IMR-90 (cell line): ENCODE measurements around the gene HYAL1. TPM values are rescaled to one million over a fixed set of nuclear protein-coding genes. Genes with fewer than 3 reads are reported as not detected.

Source experiments
- ATAC-seq: fragments of 200-7000 bp; cut with Tn5 transposase; 2 replicates; pipeline ENCODE4 v1.9.1; 2020; ENCODE audit warnings: low read depth, mild to moderate bottlenecking, moderate library complexity
- BruUV-seq: library from RNA; stranded (reverse); fragments of 400-500 nt; replicated peaks from 2 replicates; lab custom pipeline; 2021; lab: Mats Ljungman, UMichigan
- CTCF ChIA-PET: fragments of 300-600 bp; formaldehyde crosslinking; extraction: SDS; loops from one replicate; lab custom pipeline; 2021; ENCODE audit warnings: antibody characterized with exemption; lab: Yijun Ruan, JAX
- POLR2A ChIA-PET: fragments of 300-600 bp; sonication (Branson Sonifier 250); formaldehyde crosslinking; loops from one replicate; lab custom pipeline; 2022; ENCODE audit warnings: antibody characterized with exemption; ENCODE audit not compliant: unreplicated experiment; lab: Charles Lee
- DNase-seq: peaks from one replicate; pipeline ENCODE4 v3.0.0; 2013
- H2AFZ ChIP-seq: replicated peaks from 2 replicates; pipeline ENCODE3; 2013; ENCODE audit warnings: low read length, mild to moderate bottlenecking; ENCODE audit not compliant: poor library complexity
- H2AK5ac ChIP-seq: 2 replicates; pipeline ENCODE4 v1.6.1; 2013; ENCODE audit warnings: low read depth, low read length, inconsistent platforms
- H2AK9ac ChIP-seq: replicated peaks from 2 replicates; pipeline ENCODE3; 2013; ENCODE audit warnings: mild to moderate bottlenecking, low read depth, low read length, moderate library complexity; ENCODE audit not compliant: poor library complexity
- H2BK120ac ChIP-seq: 2 replicates; pipeline ENCODE4 v1.6.1; 2013; ENCODE audit warnings: low read depth, low read length, inconsistent platforms
- H2BK15ac ChIP-seq: 3 replicates; pipeline ENCODE4 v1.6.1; 2013; ENCODE audit warnings: low read depth, low read length, inconsistent platforms
- H2BK20ac ChIP-seq: 2 replicates; pipeline ENCODE4 v1.6.1; 2013; ENCODE audit warnings: low read depth, mild to moderate bottlenecking, inconsistent platforms, low read length, moderate library complexity
- H2BK5ac ChIP-seq: 2 replicates; pipeline ENCODE4 v1.6.1; 2013; ENCODE audit warnings: mild to moderate bottlenecking, low read depth, low read length, inconsistent platforms; ENCODE audit not compliant: poor library complexity, severe bottlenecking
- H3K14ac ChIP-seq: replicated peaks from 2 replicates; pipeline ENCODE4 v1.6.1; 2013; ENCODE audit warnings: low read depth, low read length, inconsistent platforms
- H3K18ac ChIP-seq: 2 replicates; pipeline ENCODE4 v1.6.1; 2013; ENCODE audit warnings: low read depth, low read length, control low read depth
- H3K23ac ChIP-seq: 2 replicates; pipeline ENCODE4 v1.6.1; 2013; ENCODE audit warnings: low read depth, low read length, inconsistent platforms
- H3K27ac ChIP-seq: 2 replicates; pipeline ENCODE4 v1.5.1; 2013; ENCODE audit warnings: mild to moderate bottlenecking, control low read depth, low read length; ENCODE audit not compliant: insufficient read depth
- H3K27me3 ChIP-seq: 2 replicates; pipeline ENCODE4 v1.6.1; 2013; ENCODE audit warnings: low read length; ENCODE audit not compliant: control insufficient read depth, insufficient read depth
- H3K36me3 ChIP-seq: 2 replicates; pipeline ENCODE4 v1.6.1; 2013; ENCODE audit warnings: low read length, mixed read lengths; ENCODE audit not compliant: control insufficient read depth, insufficient read depth
- H3K4ac ChIP-seq: 2 replicates; pipeline ENCODE4 v1.6.1; 2013; ENCODE audit warnings: low read depth, low read length, inconsistent platforms
- H3K4me1 ChIP-seq: 2 replicates; pipeline ENCODE4 v1.6.1; 2013; ENCODE audit warnings: low read length, mixed read lengths; ENCODE audit not compliant: control insufficient read depth, insufficient read depth
- H3K4me2 ChIP-seq: 2 replicates; pipeline ENCODE4 v1.6.1; 2013; ENCODE audit warnings: low read depth, mild to moderate bottlenecking, control low read depth, low read length, moderate library complexity
- H3K4me3 ChIP-seq: 2 replicates; pipeline ENCODE4 v1.5.1; 2013; ENCODE audit warnings: low read depth, mild to moderate bottlenecking, control low read depth, low read length, moderate library complexity; ENCODE audit not compliant: insufficient read depth
- H3K56ac ChIP-seq: 2 replicates; pipeline ENCODE4 v1.6.1; 2013; ENCODE audit warnings: low read length, inconsistent platforms; ENCODE audit not compliant: insufficient read depth; ENCODE audit errors: extremely low read depth
- H3K79me1 ChIP-seq, 2 experiments: 2 replicates each; pipeline ENCODE4 v1.6.1; 2013; ENCODE audit warnings: low read length in 2 of 2, inconsistent platforms in 1 of 2, low read depth in 1 of 2
- H3K9ac ChIP-seq: 2 replicates; pipeline ENCODE4 v1.6.1; 2013; ENCODE audit warnings: low read depth, low read length, control low read depth
- H3K9me1 ChIP-seq: 2 replicates; pipeline ENCODE4 v1.6.1; 2013; ENCODE audit warnings: low read length, inconsistent platforms; ENCODE audit not compliant: insufficient read depth
- H3K9me3 ChIP-seq: 2 replicates; pipeline ENCODE4 v1.6.1; 2013; ENCODE audit warnings: low read length; ENCODE audit not compliant: control insufficient read depth, insufficient read depth
- H4K20me1 ChIP-seq: 2 replicates; pipeline ENCODE4 v1.6.1; 2013; ENCODE audit warnings: low read length, inconsistent platforms; ENCODE audit not compliant: insufficient read depth
- H4K5ac ChIP-seq: 2 replicates; pipeline ENCODE4 v1.6.1; 2013; ENCODE audit warnings: mild to moderate bottlenecking, low read depth, low read length, control low read depth
- H4K8ac ChIP-seq, 2 experiments: 2 replicates each; pipeline ENCODE4 v1.6.1; 2013; ENCODE audit warnings: low read depth in 2 of 2, low read length in 2 of 2, control low read depth in 1 of 2, inconsistent platforms in 1 of 2
- H4K91ac ChIP-seq: 2 replicates; pipeline ENCODE4 v1.6.1; 2013; ENCODE audit warnings: low read depth, low read length, inconsistent platforms; ENCODE audit not compliant: insufficient read depth
- BHLHE40 ChIP-seq: fragments of 150-350 bp; IDR thresholded peaks from 2 replicates; pipeline ENCODE4 v1.6.1; 2016; ENCODE audit warnings: mild to moderate bottlenecking, low read depth, low read length
- CHD1 ChIP-seq: IDR thresholded peaks from 2 replicates; pipeline ENCODE4 v1.6.1; 2012; ENCODE audit warnings: low read depth, low read length, improper control_type of control experiment
- ELK1 ChIP-seq: fragments of 150-350 bp; IDR thresholded peaks from 2 replicates; pipeline ENCODE4 v1.6.1; 2016; ENCODE audit warnings: low read depth, mild to moderate bottlenecking, low read length, moderate library complexity, borderline replicate concordance
- FOS ChIP-seq: fragments of 150-350 bp; IDR thresholded peaks from 2 replicates; pipeline ENCODE4 v1.6.1; 2016; ENCODE audit warnings: low read depth, low read length
- MAFK ChIP-seq: IDR thresholded peaks from 2 replicates; pipeline ENCODE4 v1.6.1; 2012; ENCODE audit warnings: low read depth, low read length, improper control_type of control experiment
- MAZ ChIP-seq: IDR thresholded peaks from 2 replicates; pipeline ENCODE4 v1.6.1; 2012; ENCODE audit warnings: low read depth, mild to moderate bottlenecking, low read length, improper control_type of control experiment, moderate library complexity, borderline replicate concordance
- POLR2A ChIP-seq: IDR thresholded peaks from 2 replicates; pipeline ENCODE4 v1.6.1; 2012; ENCODE audit warnings: mild to moderate bottlenecking, low read depth, low read length
- RAD21 ChIP-seq: IDR thresholded peaks from 2 replicates; pipeline ENCODE4 v1.6.1; 2012; ENCODE audit warnings: low read length, improper control_type of control experiment
- RCOR1 ChIP-seq: IDR thresholded peaks from 2 replicates; pipeline ENCODE4 v1.6.1; 2012; ENCODE audit warnings: mild to moderate bottlenecking, low read length, improper control_type of control experiment; ENCODE audit not compliant: insufficient replicate concordance
- SMC3 ChIP-seq: fragments of 150-350 bp; IDR thresholded peaks from 2 replicates; pipeline ENCODE4 v1.6.1; 2016; ENCODE audit warnings: low read depth, mild to moderate bottlenecking, antibody characterized with exemption, low read length, moderate library complexity
- USF2 ChIP-seq: fragments of 150-350 bp; IDR thresholded peaks from 2 replicates; pipeline ENCODE4 v1.6.1; 2017; ENCODE audit warnings: mild to moderate bottlenecking, antibody characterized with exemption, low read length, low read depth
- WGBS, 2 experiments: methylation state at CpG; one replicate each; pipeline versions ENCODE4 v1.1.5 to v1.1.7; 2013; ENCODE audit warnings: missing lambda C conversion rate in 2 of 2; ENCODE audit not compliant: insufficient read length in 1 of 2; ENCODE audit errors: extremely low coverage in 2 of 2; 5-methylcytosine and 5-hydroxymethylcytosine counted together
- dilution Hi-C: fragments of 300-500 bp; cut with HindIII; formaldehyde crosslinking; loops from one replicate; pipeline ENCODE4 v1.14.3; 2018; ENCODE audit warnings: low sequenced_read_pairs; ENCODE audit not compliant: unreplicated experiment
- in situ Hi-C: fragments of 300-500 bp; cut with MboI; formaldehyde crosslinking; loops from 3 replicates; pipeline ENCODE4 v1.14.3; 2019; ENCODE audit warnings: low sequenced_read_pairs, inconsistent platforms, mixed read lengths
- intact Hi-C: fragments of 100-400 bp; cut with micrococcal nuclease; formaldehyde crosslinking; loops from 2 replicates; pipeline ENCODE4 v1.10.0; 2022
- polyA plus RNA-seq, 3 experiments: library from polyadenylated mRNA; depleted of rRNA; stranded (reverse); fragments of >200 nt; gene quantifications; 2 replicates each; pipeline ENCODE4 v1.2.3, GENCODE V29; 2012; ENCODE audit warnings: low replicate concordance in 1 of 3
- total RNA-seq: library from RNA; depleted of rRNA; stranded (reverse); fragments of >200 nt; gene quantifications from 2 replicates; pipeline ENCODE4 v1.2.3, GENCODE V29; 2012

The HYAL1 gene
- total and polyA plus RNA-seq, 2 of the 4 experiments (the other 2 are of a cell fraction) = 0.32 to 0.36 TPM

GRCh38 chr3:50260027-50260941, 43.1 kb downstream of the HYAL1 start (continued):
- TF ChIP-seq FOS (no peak), BHLHE40 (0 out of 2 replicates have a peak, but pooled peaks have one; percentile 36), RCOR1 (no peak), POLR2A (peak; percentile 77)

GRCh38 chr3:50259432-50260026, 43.8 kb downstream of the HYAL1 start:
- Histone ChIP-seq H2AK9ac (peak overlapping the region; percentile 99), H3K18ac (no peak overlapping the region), H4K20me1 (peaks cover 20% of the 10 kb centered on the region; the same call in 1 of the 2 replicates), H4K91ac (peak overlapping the region; percentile 38), H3K4me1 (peaks cover 26% of the 10 kb centered on the region), H3K27me3 (no peaks in the 10 kb centered on the region), H2BK5ac (peak overlapping the region; percentile 44), H3K27ac (peak overlapping the region; percentile 49), H4K5ac (no peak overlapping the region), H3K9me1 (peaks cover 9% of the 10 kb centered on the region; the same call in 1 of the 2 replicates), H3K14ac (no peak overlapping the region), H3K56ac (no peak overlapping the region), H2BK20ac (no peak overlapping the region), H2BK15ac (no peak overlapping the region), H3K4ac (0 out of 2 replicates have a peak overlapping the region, but pooled peaks have one; percentile 67), H3K79me1 (peaks cover 15 to 66% of the 10 kb centered on the region in 2 experiments), H3K4me3 (no peak overlapping the region), H2BK120ac (no peak overlapping the region), H3K4me2 (peak overlapping the region; percentile 34; the same call in 1 of the 2 replicates), H2AFZ (peak overlapping the region; percentile 89), H3K36me3 (peaks cover 31% of the 10 kb centered on the region), H3K9ac (peak overlapping the region; percentile 19; the same call in 1 of the 2 replicates), H3K9me3 (no peaks in the 10 kb centered on the region), H3K23ac (no peak overlapping the region), H4K8ac (peak overlapping the region; percentile 49 to 81; a peak in 2 of 4 replicates), H2AK5ac (peak overlapping the region; percentile 59)
- DNase-seq = no peak
- intact Hi-C loops (loop anchor here (1.0 to 5.0 kb wide), 2 partner anchors 14 to 63 kb away; partner anchors contain the start of gene HYAL2), dilution Hi-C loops (no loop called here), in situ Hi-C loops (no loop called here)
- no peak for ATAC-seq
- ChIA-PET POLR2A (no interaction called here), CTCF (interaction anchor here (1.0 to 1.6 kb wide), 4 partner anchors 11 to 74 kb away, joined by 3 to 7 read pairs (median 4); no protein-coding TSS in a partner anchor)
- no peak for TF ChIP-seq CHD1
- no peak for TF ChIP-seq USF2
- no peak for TF ChIP-seq RCOR1
- no peak for TF ChIP-seq SMC3
- no peak for TF ChIP-seq MAZ
- no peak for TF ChIP-seq RAD21
- no peak for TF ChIP-seq MAFK
- TF ChIP-seq ELK1 = no peak
- BruUV-seq = no TSS peak
- 79% methylated on average over 11 of the region's 18 CpGs; no CpG with 5 or more reads in 1 of the 2 experiments for WGBS, 2 experiments
